K562 (cell line): ENCODE measurements around the gene PUS10.

Experiments
- CEBPB ChIP-seq: fragments of 450-650 bp; IDR thresholded peaks from 2 replicates; pipeline ENCODE4 v1.6.1; 2016; ENCODE audit warnings: missing genetic modification characterization, missing compliant biosample characterization
- FOXM1 ChIP-seq, 2 experiments: fragments of 450-650 bp in 1 of 2; sonication (generic) in 1 of 2; formaldehyde crosslinking in 1 of 2; IDR thresholded peaks; 2 replicates each; pipeline versions ENCODE4 v1.6.1 to v1.9.0; 2017 to 2022; ENCODE audit warnings: low read depth in 2 of 2, mild to moderate bottlenecking in 2 of 2, missing genetic modification reagents in 1 of 2, moderate library complexity in 1 of 2
- KDM1A ChIP-seq, 2 experiments: fragments of 450-650 bp; IDR thresholded peaks; 2 replicates each; pipeline ENCODE4 v1.6.1; 2016; ENCODE audit warnings: mild to moderate bottlenecking in 2 of 2
- MTA1 ChIP-seq: fragments of 450-650 bp; IDR thresholded peaks from 2 replicates; pipeline ENCODE4 v1.6.1; 2017; ENCODE audit warnings: borderline replicate concordance
- SAP30 ChIP-seq: fragments of 200-600 bp; sonication (generic); IDR thresholded peaks from 2 replicates; pipeline ENCODE4 v1.6.1; 2012; ENCODE audit warnings: borderline replicate concordance, low read depth, mild to moderate bottlenecking, moderate library complexity, low read length, control low read depth, inconsistent platforms; ENCODE audit not compliant: insufficient read depth, poor library complexity, severe bottlenecking
- SRSF1 ChIP-seq: fragments of 200-400 bp; formaldehyde crosslinking; IDR thresholded peaks from 2 replicates; pipeline ENCODE4 v1.6.1; 2017; ENCODE audit warnings: mild to moderate bottlenecking, low read depth, low read length, moderate library complexity
- TAL1 ChIP-seq: fragments of 450-650 bp; IDR thresholded peaks from 2 replicates; pipeline ENCODE4 v1.6.1; 2016; ENCODE audit warnings: mild to moderate bottlenecking
- TCF3 ChIP-seq: sonication (generic); formaldehyde crosslinking; IDR thresholded peaks from 2 replicates; pipeline ENCODE4 v1.4.0; 2020; ENCODE audit warnings: mild to moderate bottlenecking, missing genetic modification reagents
- USF2 ChIP-seq: sonication (generic); formaldehyde crosslinking; IDR thresholded peaks from 2 replicates; pipeline ENCODE4 v1.5.0; 2020; ENCODE audit warnings: missing genetic modification reagents
- ZNF174 ChIP-seq: fragments of 250-450 bp; sonication (Bioruptor Pico); IDR thresholded peaks from 2 replicates; pipeline ENCODE4 v1.4.0; 2020; ENCODE audit warnings: mild to moderate bottlenecking
- ZNF23 ChIP-seq: fragments of 250-450 bp; sonication (Bioruptor Pico); IDR thresholded peaks from 2 replicates; pipeline ENCODE4 v1.4.0; 2020; ENCODE audit warnings: mild to moderate bottlenecking
- ZNF609 ChIP-seq: sonication (generic); formaldehyde crosslinking; IDR thresholded peaks from 2 replicates; pipeline ENCODE4 v1.8.1; 2023; ENCODE audit warnings: missing genetic modification reagents, mild to moderate bottlenecking, borderline replicate concordance

GRCh38 chr2:61017003-61017555 lies 976 bp downstream of the PUS10 start:
- no peak for TF ChIP-seq ZNF23 (CRISPR knock-in tag)
- no peak for TF ChIP-seq TCF3 (CRISPR knock-in tag)
- no peak; the same call in 1 of the 2 replicates for TF ChIP-seq TAL1
- no peak for TF ChIP-seq ZNF609
- TF ChIP-seq USF2: no peak
- 0 out of 2 replicates have a peak, but pooled peaks have one; percentile 51 for TF ChIP-seq MTA1
- TF ChIP-seq CEBPB (tag): no peak
- no peak for TF ChIP-seq SRSF1
- peak; percentile 72 for TF ChIP-seq SAP30
- TF ChIP-seq ZNF174 (CRISPR knock-in tag): no peak
- TF ChIP-seq FOXM1 (IDR thresholded peaks at IDR 0.05; ENCODE audit: low read depth): peak; percentile 88
- TF ChIP-seq FOXM1 (CRISPR knock-in tag; IDR thresholded peaks at IDR 0.05; ENCODE audit: low read depth): no peak
- TF ChIP-seq KDM1A (IDR thresholded peaks at IDR 0.05): peak; percentile 53 to 74; a peak in 3 of 4 replicates
